HepG2 (cell line): Measurements from ENCODE around the gene CACNA2D1. TPM values are rescaled to one million over a fixed set of nuclear protein-coding genes. Genes with fewer than 3 reads are reported as not detected.

Experiments
- ATAC-seq: fragments of 200-7000 bp; cut with Tn5 transposase; 3 replicates; pipeline ENCODE4 v1.9.1; 2020; ENCODE audit warnings: mild to moderate bottlenecking, moderate library complexity
- BruUV-seq: library from RNA; stranded (reverse); fragments of 400-500 nt; replicated peaks from 2 replicates; lab custom pipeline; 2021; lab: Mats Ljungman, UMichigan
- CTCF ChIA-PET: fragments of 300-600 bp; formaldehyde crosslinking; extraction: SDS; loops from one replicate; lab custom pipeline; 2021; ENCODE audit warnings: low total read pairs, inconsistent platforms, low intra/inter-chr PET ratio; lab: Yijun Ruan, JAX
- POLR2A ChIA-PET: fragments of 350-600 bp; sonication (Branson Sonifier 250); formaldehyde crosslinking; loops from one replicate; lab custom pipeline; 2020; ENCODE audit warnings: antibody characterized with exemption, inconsistent platforms; lab: Yijun Ruan, JAX
- DNase-seq: peaks from one replicate; pipeline ENCODE4 v3.0.0-alpha.2; 2015; ENCODE audit warnings: low spot score
- FAIRE-seq: peaks from 3 replicates; lab custom pipeline; 2011; peaks lifted over from hg19 to GRCh38; lab: Jason Lieb, UNC
- H2AFZ ChIP-seq: one replicate; pipeline ENCODE4 v1.6.1; 2011; ENCODE audit warnings: low read length, inconsistent platforms
- H3K27ac ChIP-seq: fragments of 300-600 bp; 3 replicates; pipeline ENCODE4 v1.8.0; 2011; ENCODE audit warnings: mixed run types, mild to moderate bottlenecking, mixed read lengths, low read length, inconsistent platforms; ENCODE audit not compliant: insufficient read depth; ENCODE audit errors: extremely low read length
- H3K27me3 ChIP-seq, 2 experiments: fragments of 200-600 bp in 1 of 2; 2 replicates in 1 of 2; 3 replicates in 1 of 2; pipeline versions ENCODE4 v1.6.0 to v1.8.0; 2011; ENCODE audit warnings: low read length in 2 of 2, mild to moderate bottlenecking in 2 of 2, moderate library complexity in 2 of 2, inconsistent platforms in 1 of 2; ENCODE audit not compliant: insufficient read depth in 2 of 2, control insufficient read depth in 1 of 2
- H3K36me3 ChIP-seq, 2 experiments: fragments of 200-600 bp in 1 of 2; replicated peaks in 1 of 2; 2 replicates in 1 of 2; 3 replicates in 1 of 2; pipeline versions ENCODE4 v1.5.1 to v1.8.0; 2011; ENCODE audit warnings: low read length in 2 of 2, inconsistent platforms in 1 of 2; ENCODE audit not compliant: insufficient read depth in 2 of 2, control insufficient read depth in 1 of 2
- H3K4me1 ChIP-seq: 2 replicates; pipeline ENCODE4 v1.5.1; 2012; ENCODE audit warnings: low read length, inconsistent platforms; ENCODE audit not compliant: insufficient read depth
- H3K4me2 ChIP-seq: 2 replicates; pipeline ENCODE4 v1.6.0; 2011; ENCODE audit warnings: low read depth, low read length, inconsistent platforms
- H3K4me3 ChIP-seq, 3 experiments: fragments of 200-600 bp in 1 of 3; sonication (generic), shearing (Covaris generic) in 1 of 3; replicated peaks in 1 of 3; 2 replicates each; pipeline ENCODE4 v1.5.1; 2011 to 2016; ENCODE audit warnings: low read length in 3 of 3, inconsistent platforms in 2 of 3, low read depth in 2 of 3, mild to moderate bottlenecking in 2 of 3, control low read depth in 1 of 3, mixed read lengths in 1 of 3; ENCODE audit not compliant: insufficient read depth in 1 of 3
- H3K79me2 ChIP-seq: one replicate; pipeline ENCODE4 v1.6.1; 2011; ENCODE audit warnings: low read length, inconsistent platforms; ENCODE audit not compliant: insufficient read depth
- H3K9ac ChIP-seq: 2 replicates; pipeline ENCODE4 v1.6.0; 2011; ENCODE audit warnings: mild to moderate bottlenecking, low read depth, low read length, inconsistent platforms; ENCODE audit not compliant: insufficient read depth
- H3K9me3 ChIP-seq: 2 replicates; pipeline ENCODE4 v1.5.1; 2012; ENCODE audit warnings: mild to moderate bottlenecking, low read length
- H4K20me1 ChIP-seq: 2 replicates; pipeline ENCODE4 v1.6.0; 2011; ENCODE audit warnings: inconsistent platforms, mild to moderate bottlenecking, low read length, moderate library complexity; ENCODE audit not compliant: insufficient read depth
- ERF ChIP-seq: IDR thresholded peaks from 2 replicates; pipeline ENCODE4 v1.6.1; 2018; ENCODE audit warnings: missing biosample characterization, missing genetic modification reagents
- GPBP1L1 ChIP-seq: sonication (generic); formaldehyde crosslinking; IDR thresholded peaks from 2 replicates; pipeline ENCODE4 v1.5.0; 2020; ENCODE audit warnings: mild to moderate bottlenecking, missing genetic modification reagents
- ISL2 ChIP-seq: sonication (generic); formaldehyde crosslinking; IDR thresholded peaks from 2 replicates; pipeline ENCODE4 v1.5.0; 2020; ENCODE audit warnings: missing genetic modification reagents
- ISX ChIP-seq: sonication (generic); formaldehyde crosslinking; conservative IDR thresholded peaks from 2 replicates; pipeline ENCODE4 v1.5.0; 2020; ENCODE audit warnings: missing genetic modification reagents
- MATR3 ChIP-seq: sonication (generic); formaldehyde crosslinking; IDR thresholded peaks from 2 replicates; pipeline ENCODE4 v1.4.0; 2020; ENCODE audit warnings: missing genetic modification reagents
- PBX2 ChIP-seq: IDR thresholded peaks from 2 replicates; pipeline ENCODE4 v1.6.1; 2016; ENCODE audit warnings: control low read depth
- PCBP2 ChIP-seq: fragments of 200-400 bp; formaldehyde crosslinking; optimal IDR thresholded peaks from 2 replicates; pipeline ENCODE3; 2018; ENCODE audit warnings: low read length, low read depth; ENCODE audit not compliant: poor library complexity, severe bottlenecking
- PHF8 ChIP-seq: sonication (generic); formaldehyde crosslinking; IDR thresholded peaks from 2 replicates; pipeline ENCODE4 v1.5.0; 2020; ENCODE audit warnings: missing genetic modification reagents
- PPARG ChIP-seq: conservative IDR thresholded peaks from 2 replicates; pipeline ENCODE4 v1.6.1; 2016; ENCODE audit warnings: missing biosample characterization, missing genetic modification reagents
- RERE ChIP-seq: IDR thresholded peaks from 2 replicates; pipeline ENCODE4 v1.6.1; 2016; ENCODE audit warnings: low read depth, missing genetic modification reagents, missing compliant biosample characterization
- SMYD3 ChIP-seq: sonication (generic); formaldehyde crosslinking; IDR thresholded peaks from 2 replicates; pipeline ENCODE4 v1.8.1; 2023; ENCODE audit warnings: mild to moderate bottlenecking, missing genetic modification reagents
- ZFP1 ChIP-seq: IDR thresholded peaks from 2 replicates; pipeline ENCODE4 v1.6.1; 2016
- ZFP37 ChIP-seq: sonication (generic); formaldehyde crosslinking; IDR thresholded peaks from 2 replicates; pipeline ENCODE4 v1.4.0; 2020; ENCODE audit warnings: missing genetic modification reagents, borderline replicate concordance
- ZGPAT ChIP-seq: IDR thresholded peaks from 2 replicates; pipeline ENCODE4 v1.6.1; 2016; ENCODE audit warnings: mild to moderate bottlenecking
- ZNF10 ChIP-seq: sonication (generic); formaldehyde crosslinking; IDR thresholded peaks from 2 replicates; pipeline ENCODE4 v1.4.0; 2020; ENCODE audit warnings: mild to moderate bottlenecking, low read depth, missing genetic modification reagents, borderline replicate concordance
- ZNF263 ChIP-seq: sonication (generic); formaldehyde crosslinking; IDR thresholded peaks from 2 replicates; pipeline ENCODE4 v1.4.0; 2020; ENCODE audit warnings: missing genetic modification reagents
- ZNF530 ChIP-seq: sonication (generic); formaldehyde crosslinking; IDR thresholded peaks from 2 replicates; pipeline ENCODE4 v1.5.0; 2020; ENCODE audit warnings: low read depth, mild to moderate bottlenecking, missing genetic modification reagents
- WGBS: methylation state at CpG from one replicate; pipeline ENCODE4 v1.1.6; 2017; ENCODE audit warnings: low lambda C conversion rate; 5-methylcytosine and 5-hydroxymethylcytosine counted together
- in situ Hi-C: cut with HindIII; loops from 2 replicates; pipeline ENCODE4 v1.10.0; 2017; ENCODE audit warnings: low pct_unique_long_range_greater_than_20kb; ENCODE audit not compliant: extremely low pct_ligation_motif_present
- intact Hi-C: fragments of 100-400 bp; cut with micrococcal nuclease; formaldehyde crosslinking; loops from one replicate; pipeline ENCODE4 v1.10.0; 2022; ENCODE audit not compliant: unreplicated experiment
- polyA plus RNA-seq, 8 experiments: library from polyadenylated mRNA; depleted of rRNA in 3 of 8; stranded (reverse) in 7 of 8; unstranded in 1 of 8; fragments of >200 nt; fragmentation: Illumina TruSeq in 4 of 8; extraction: Trizol in 4 of 8; gene quantifications; 2 replicates each; pipeline versions ENCODE4 v1.2.1 to v1.2.3, GENCODE V29; 2011 to 2016; ENCODE audit warnings: low read depth in 4 of 8, missing spikeins in 1 of 8, mixed read lengths in 1 of 8; ENCODE audit not compliant: insufficient read depth in 1 of 8
- total RNA-seq, 5 experiments: library from RNA; depleted of rRNA; stranded (reverse); fragments of >200 nt; fragmentation: Illumina TruSeq; extraction: Trizol; gene quantifications; 2 replicates each; pipeline ENCODE4 v1.2.3, GENCODE V29; 2016; ENCODE audit warnings: low read depth in 1 of 5

CACNA2D1 gene
- total and polyA plus RNA-seq, 2 of the 13 experiments (the other 11 are each of a cell fraction or from before 2014, with no cell fraction given), result not detected

- no peak for TF ChIP-seq PBX2 (CRISPR knock-in tag)
- no peak for TF ChIP-seq ERF (CRISPR knock-in tag)
- no peak for TF ChIP-seq ZNF10 (CRISPR knock-in tag)
- no peak for TF ChIP-seq ISL2 (CRISPR knock-in tag)
- TF ChIP-seq MATR3 (CRISPR knock-in tag), result no peak
- TF ChIP-seq SMYD3 (CRISPR knock-in tag), result no peak
- TF ChIP-seq, all 625 proteins: peak for 0
These were observed 338.1 kb downstream of the CACNA2D1 start (continued) for GRCh38 chr7:82105463-82105862.

- Histone ChIP-seq H4K20me1 (no peaks in the 10 kb centered on the region), H2AFZ (no peak overlapping the region), H3K79me2 (no peaks in the 10 kb centered on the region), H3K4me2 (no peak overlapping the region), H3K4me1 (no peaks in the 10 kb centered on the region), H3K27me3 (no peaks in the 10 kb centered on the region), H3K4me3 (no peak overlapping the region), H3K9ac (no peak overlapping the region), H3K36me3 (no peaks in the 10 kb centered on the region), H3K9me3 (no peaks in the 10 kb centered on the region), H3K27ac (no peak overlapping the region)
- FAIRE-seq (no peak), DNase-seq (no peak), ATAC-seq (no peak)
- POLR2A ChIA-PET, result no interaction called here
- CTCF ChIA-PET, result no interaction called here
- no TSS peak for BruUV-seq
- intact Hi-C loops (no loop called here), in situ Hi-C loops (no loop called here)
- WGBS, result 27% methylated on average over 2 of the region's 2 CpGs
- TF ChIP-seq ZFP37 (CRISPR knock-in tag), result no peak
- no peak for TF ChIP-seq ZNF530 (CRISPR knock-in tag)
- TF ChIP-seq ZFP1, result no peak
- no peak for TF ChIP-seq PPARG (CRISPR knock-in tag)
- TF ChIP-seq PHF8 (CRISPR knock-in tag), result no peak
- TF ChIP-seq ZNF263 (CRISPR knock-in tag), result no peak
- no peak for TF ChIP-seq PCBP2
- TF ChIP-seq RERE (CRISPR knock-in tag), result no peak
- TF ChIP-seq GPBP1L1, result no peak
- TF ChIP-seq ISX (CRISPR knock-in tag), result no peak
- TF ChIP-seq ZGPAT (CRISPR knock-in tag), result no peak
These were observed 345.2 kb downstream of the CACNA2D1 start for GRCh38 chr7:82098414-82098813.
